Measurements from ENCODE around the gene MED1.
"Not testable (repeated sequence)": the region's sequence is repeated elsewhere in the genome, so short reads cannot be mapped to it uniquely, and the experiment has no call there.

The MED1 gene

GRCh38 chr17:39401412-39402243, 49.4 kb downstream of the MED1 start, which contains the start of gene FBXL20:
Gene FBXL20 (minus strand): TSS chr17:39401626. CDS start chr17:39401402, 224 bp downstream.
- H3K36me3 ChIP-seq (ENCODE audit: control insufficient read depth, insufficient read depth, low read length) = no peaks in the 10 kb centered on the region
- 0% methylated on average over 86 of the region's 86 CpGs for WGBS, 2 experiments
- H3K27ac ChIP-seq (ENCODE audit: insufficient read depth, low read depth, low read length, poor library complexity, severe bottlenecking) = peak within 1 kb of the TSS; percentile 75
- H3K27me3 ChIP-seq (ENCODE audit: control insufficient read depth, insufficient read depth, low read length, poor library complexity, severe bottlenecking) = no peaks in the 10 kb centered on the region
- no peaks in the 10 kb centered on the region for H3K4me1 ChIP-seq (ENCODE audit: control insufficient read depth, insufficient read depth, low read length)
- no peaks in the 10 kb centered on the region for H3K9me3 ChIP-seq (ENCODE audit: control insufficient read depth, low read length)
- H3K4me3 ChIP-seq (ENCODE audit: insufficient read depth, low read depth, low read length) = peak within 1 kb of the TSS; percentile 86

GRCh38 chr17:39400547-39401411, 50.3 kb downstream of the MED1 start:
- Histone ChIP-seq H3K9me3 (ENCODE audit: control insufficient read depth, low read length) (no peaks in the 10 kb centered on the region), H3K4me3 (ENCODE audit: insufficient read depth, low read depth, low read length) (peak overlapping the region; percentile 86), H3K27me3 (ENCODE audit: control insufficient read depth, insufficient read depth, low read length, poor library complexity, severe bottlenecking) (no peaks in the 10 kb centered on the region), H3K27ac (ENCODE audit: insufficient read depth, low read depth, low read length, poor library complexity, severe bottlenecking) (peak overlapping the region; percentile 75), H3K36me3 (ENCODE audit: control insufficient read depth, insufficient read depth, low read length) (no peaks in the 10 kb centered on the region), H3K4me1 (ENCODE audit: control insufficient read depth, insufficient read depth, low read length) (no peaks in the 10 kb centered on the region)
- WGBS, 2 experiments = 3 to 4% methylated on average over 46 of the region's 46 CpGs

GRCh38 chr17:39399791-39400190, 51.3 kb downstream of the MED1 start:
- Histone ChIP-seq H3K27ac (ENCODE audit: insufficient read depth, low read depth, low read length, poor library complexity, severe bottlenecking) (no peak overlapping the region), H3K9me3 (ENCODE audit: control insufficient read depth, low read length) (no peaks in the 10 kb centered on the region), H3K4me3 (ENCODE audit: insufficient read depth, low read depth, low read length) (peak overlapping the region; percentile 86), H3K27me3 (ENCODE audit: control insufficient read depth, insufficient read depth, low read length, poor library complexity, severe bottlenecking) (no peaks in the 10 kb centered on the region), H3K36me3 (ENCODE audit: control insufficient read depth, insufficient read depth, low read length) (no peaks in the 10 kb centered on the region), H3K4me1 (ENCODE audit: control insufficient read depth, insufficient read depth, low read length) (no peaks in the 10 kb centered on the region)
- WGBS, 2 experiments = 91 to 95% methylated on average over 4 of the region's 4 CpGs

GRCh38 chr17:39393736-39394135, 57.3 kb downstream of the MED1 start:
- no peak overlapping the region for H3K4me3 ChIP-seq (ENCODE audit: insufficient read depth, low read depth, low read length)
- no peak overlapping the region for H3K27ac ChIP-seq (ENCODE audit: insufficient read depth, low read depth, low read length, poor library complexity, severe bottlenecking)
- no peaks in the 10 kb centered on the region for H3K9me3 ChIP-seq (ENCODE audit: control insufficient read depth, low read length)
- WGBS, 2 experiments = 89 to 94% methylated on average over 1 of the region's 2 CpGs
- no peaks in the 10 kb centered on the region for H3K4me1 ChIP-seq (ENCODE audit: control insufficient read depth, insufficient read depth, low read length)
- H3K36me3 ChIP-seq (ENCODE audit: control insufficient read depth, insufficient read depth, low read length) = no peaks in the 10 kb centered on the region
- no peaks in the 10 kb centered on the region for H3K27me3 ChIP-seq (ENCODE audit: control insufficient read depth, insufficient read depth, low read length, poor library complexity, severe bottlenecking)

- WGBS, 2 experiments = 87 to 91% methylated on average over 3 to 5 of the region's 5 CpGs
These were observed 59.6 kb downstream of the MED1 start for GRCh38 chr17:39391448-39391847.

GRCh38 chr17:39385040-39385439, 66.0 kb downstream of the MED1 start:
- 91% methylated on average over 6 of the region's 6 CpGs for WGBS, 2 experiments
- no peaks in the 10 kb centered on the region for H3K4me1 ChIP-seq (ENCODE audit: control insufficient read depth, insufficient read depth, low read length)
- no peaks in the 10 kb centered on the region for H3K9me3 ChIP-seq (ENCODE audit: control insufficient read depth, low read length)
- no peak overlapping the region for H3K4me3 ChIP-seq (ENCODE audit: insufficient read depth, low read depth, low read length)
- no peaks in the 10 kb centered on the region for H3K27me3 ChIP-seq (ENCODE audit: control insufficient read depth, insufficient read depth, low read length, poor library complexity, severe bottlenecking)
- H3K36me3 ChIP-seq (ENCODE audit: control insufficient read depth, insufficient read depth, low read length) = no peaks in the 10 kb centered on the region
- H3K27ac ChIP-seq (ENCODE audit: insufficient read depth, low read depth, low read length, poor library complexity, severe bottlenecking) = no peak overlapping the region

More at GRCh38 chr17:39391448-39391847, 59.6 kb downstream of the MED1 start:
- Histone ChIP-seq H3K27ac (ENCODE audit: insufficient read depth, low read depth, low read length, poor library complexity, severe bottlenecking) (no peak overlapping the region), H3K4me1 (ENCODE audit: control insufficient read depth, insufficient read depth, low read length) (no peaks in the 10 kb centered on the region), H3K4me3 (ENCODE audit: insufficient read depth, low read depth, low read length) (no peak overlapping the region), H3K36me3 (ENCODE audit: control insufficient read depth, insufficient read depth, low read length) (no peaks in the 10 kb centered on the region), H3K27me3 (ENCODE audit: control insufficient read depth, insufficient read depth, low read length, poor library complexity, severe bottlenecking) (no peaks in the 10 kb centered on the region), H3K9me3 (ENCODE audit: control insufficient read depth, low read length) (no peaks in the 10 kb centered on the region)

- no peaks in the 10 kb centered on the region for H3K9me3 ChIP-seq (ENCODE audit: control insufficient read depth, low read length)
- no peak overlapping the region for H3K4me3 ChIP-seq (ENCODE audit: insufficient read depth, low read depth, low read length)
- WGBS, 2 experiments = 91 to 96% methylated on average over 1 to 2 of the region's 2 CpGs
- H3K36me3 ChIP-seq (ENCODE audit: control insufficient read depth, insufficient read depth, low read length) = no peaks in the 10 kb centered on the region
- no peaks in the 10 kb centered on the region for H3K4me1 ChIP-seq (ENCODE audit: control insufficient read depth, insufficient read depth, low read length)
- no peaks in the 10 kb centered on the region for H3K27me3 ChIP-seq (ENCODE audit: control insufficient read depth, insufficient read depth, low read length, poor library complexity, severe bottlenecking)
- H3K27ac ChIP-seq (ENCODE audit: insufficient read depth, low read depth, low read length, poor library complexity, severe bottlenecking) = no peak overlapping the region
These were observed 70.9 kb downstream of the MED1 start for GRCh38 chr17:39380144-39380543.

GRCh38 chr17:39376434-39376833, 74.6 kb downstream of the MED1 start:
- Histone ChIP-seq H3K4me3 (ENCODE audit: insufficient read depth, low read depth, low read length) (no peak overlapping the region), H3K36me3 (ENCODE audit: control insufficient read depth, insufficient read depth, low read length) (no peaks in the 10 kb centered on the region), H3K27me3 (ENCODE audit: control insufficient read depth, insufficient read depth, low read length, poor library complexity, severe bottlenecking) (no peaks in the 10 kb centered on the region), H3K4me1 (ENCODE audit: control insufficient read depth, insufficient read depth, low read length) (no peaks in the 10 kb centered on the region), H3K9me3 (ENCODE audit: control insufficient read depth, low read length) (no peaks in the 10 kb centered on the region), H3K27ac (ENCODE audit: insufficient read depth, low read depth, low read length, poor library complexity, severe bottlenecking) (no peak overlapping the region)
- WGBS, 2 experiments = 95 to 96% methylated on average over 2 of the region's 2 CpGs

- not testable (repeated sequence) for H3K9me3 ChIP-seq (ENCODE audit: control insufficient read depth, low read length); H3K4me3 ChIP-seq (ENCODE audit: insufficient read depth, low read depth, low read length); H3K36me3 ChIP-seq (ENCODE audit: control insufficient read depth, insufficient read depth, low read length); H3K27me3 ChIP-seq (ENCODE audit: control insufficient read depth, insufficient read depth, low read length, poor library complexity, severe bottlenecking); H3K27ac ChIP-seq (ENCODE audit: insufficient read depth, low read depth, low read length, poor library complexity, severe bottlenecking); H3K4me1 ChIP-seq (ENCODE audit: control insufficient read depth, insufficient read depth, low read length)
- 96 to 99% methylated on average over 3 to 4 of the region's 4 CpGs for WGBS, 2 experiments
These were observed 83.3 kb downstream of the MED1 start for GRCh38 chr17:39367805-39368204.

GRCh38 chr17:39365872-39366271, 85.2 kb downstream of the MED1 start:
- no peaks in the 10 kb centered on the region for H3K9me3 ChIP-seq (ENCODE audit: control insufficient read depth, low read length)
- H3K4me1 ChIP-seq (ENCODE audit: control insufficient read depth, insufficient read depth, low read length) = no peaks in the 10 kb centered on the region
- no peak overlapping the region for H3K27ac ChIP-seq (ENCODE audit: insufficient read depth, low read depth, low read length, poor library complexity, severe bottlenecking)
- H3K36me3 ChIP-seq (ENCODE audit: control insufficient read depth, insufficient read depth, low read length) = no peaks in the 10 kb centered on the region
- H3K27me3 ChIP-seq (ENCODE audit: control insufficient read depth, insufficient read depth, low read length, poor library complexity, severe bottlenecking) = no peaks in the 10 kb centered on the region
- 90 to 92% methylated on average over 5 of the region's 5 CpGs for WGBS, 2 experiments
- no peak overlapping the region for H3K4me3 ChIP-seq (ENCODE audit: insufficient read depth, low read depth, low read length)

Measured in ectodermal cell (in vitro differentiated cells).